SJSA1 (cell line): ENCODE measurements around the gene DDX47. TPM values are rescaled to one million over a fixed set of nuclear protein-coding genes. Genes with fewer than 3 reads are reported as not detected.
A peak's percentile ranks its signal among the peaks of the same experiment; 100 is the strongest.
"Not testable (repeated sequence)": the region's sequence is repeated elsewhere in the genome, so short reads cannot be mapped to it uniquely, and the experiment has no call there.

Source experiments
- DNase-seq, 2 experiments: peaks; one replicate each; pipeline ENCODE4 v3.0.0-alpha.2; 2015 to 2020; ENCODE audit warnings: low spot score in 2 of 2, low read depth in 1 of 2
- H3K27ac ChIP-seq: fragments of 250-450 bp; sonication (Bioruptor Pico); 2 replicates; pipeline ENCODE4 v1.5.1; 2020; ENCODE audit warnings: mild to moderate bottlenecking, moderate library complexity
- H3K27me3 ChIP-seq: fragments of 250-450 bp; sonication (Bioruptor Pico); replicated peaks from 2 replicates; pipeline ENCODE4 v1.5.1; 2020; ENCODE audit warnings: mild to moderate bottlenecking, moderate library complexity
- H3K36me3 ChIP-seq: fragments of 250-450 bp; sonication (Bioruptor Pico); 2 replicates; pipeline ENCODE4 v1.5.1; 2020; ENCODE audit warnings: mild to moderate bottlenecking
- H3K4me1 ChIP-seq: fragments of 250-450 bp; sonication (Bioruptor Pico); replicated peaks from 2 replicates; pipeline ENCODE4 v1.6.1; 2021; ENCODE audit warnings: mild to moderate bottlenecking
- H3K4me3 ChIP-seq: fragments of 250-450 bp; sonication (Bioruptor Pico); 2 replicates; pipeline ENCODE4 v1.5.1; 2020; ENCODE audit warnings: mild to moderate bottlenecking
- H3K9me3 ChIP-seq: fragments of 250-450 bp; sonication (Bioruptor Pico); replicated peaks from 2 replicates; pipeline ENCODE4 v1.5.1; 2020; ENCODE audit warnings: mild to moderate bottlenecking
- total RNA-seq: library from RNA; depleted of rRNA; stranded (reverse); fragments of >200 nt; shearing (Covaris generic); gene quantifications from 2 replicates; pipeline ENCODE4 v1.2.3, GENCODE V29; 2014

The DDX47 gene
- total RNA-seq, 1 experiment from 2014 or later = 148 TPM

GRCh38 chr12:12821975-12822374, 8.8 kb downstream of the DDX47 start:
- Histone ChIP-seq H3K36me3 (peaks cover 85% of the 10 kb centered on the region), H3K9me3 (no peaks in the 10 kb centered on the region), H3K4me3 (no peak overlapping the region), H3K4me1 (peaks cover 63% of the 10 kb centered on the region), H3K27ac (peak overlapping the region; percentile 89), H3K27me3 (no peaks in the 10 kb centered on the region)
- no peak for DNase-seq

- no peak for DNase-seq
- Histone ChIP-seq H3K27me3 (no peaks in the 10 kb centered on the region), H3K36me3 (peaks cover 84% of the 10 kb centered on the region), H3K27ac (peak overlapping the region; percentile 89), H3K9me3 (no peaks in the 10 kb centered on the region), H3K4me3 (no peak overlapping the region), H3K4me1 (peaks cover 63% of the 10 kb centered on the region)
Measured at GRCh38 chr12:12822886-12823285, 9.7 kb downstream of the DDX47 start.

- H3K4me3 ChIP-seq = no peak overlapping the region
- peak; percentile 48 to 88 for DNase-seq
- H3K4me1 ChIP-seq = peaks cover 59% of the 10 kb centered on the region
- H3K27ac ChIP-seq = peak overlapping the region; percentile 89
- peaks cover 85% of the 10 kb centered on the region for H3K36me3 ChIP-seq
- H3K9me3 ChIP-seq = no peaks in the 10 kb centered on the region
- no peaks in the 10 kb centered on the region for H3K27me3 ChIP-seq
Measured at GRCh38 chr12:12823300-12823699, 10.2 kb downstream of the DDX47 start.

GRCh38 chr12:12823811-12824210, 10.7 kb downstream of the DDX47 start:
- H3K27ac ChIP-seq = peak overlapping the region; percentile 89
- DNase-seq = no peak
- H3K4me3 ChIP-seq = no peak overlapping the region
- no peaks in the 10 kb centered on the region for H3K9me3 ChIP-seq
- H3K4me1 ChIP-seq = peaks cover 53% of the 10 kb centered on the region
- peaks cover 85% of the 10 kb centered on the region for H3K36me3 ChIP-seq
- no peaks in the 10 kb centered on the region for H3K27me3 ChIP-seq

GRCh38 chr12:12835378-12836146, 22.4 kb downstream of the DDX47 start:
- no peak overlapping the region for H3K4me3 ChIP-seq

GRCh38 chr12:12836571-12836970, 23.4 kb downstream of the DDX47 start:
- Histone ChIP-seq H3K27me3 (no peaks in the 10 kb centered on the region), H3K27ac (no peak overlapping the region), H3K4me1 (peaks cover 56% of the 10 kb centered on the region), H3K4me3 (no peak overlapping the region), H3K36me3 (peaks cover 55% of the 10 kb centered on the region), H3K9me3 (no peaks in the 10 kb centered on the region)
- no peak for DNase-seq

More at GRCh38 chr12:12835378-12836146, 22.4 kb downstream of the DDX47 start:
- H3K27ac ChIP-seq = peak overlapping the region; percentile 45
- H3K9me3 ChIP-seq = no peaks in the 10 kb centered on the region; the same call in 1 of the 2 replicates
- no peak for DNase-seq
- peaks cover 63% of the 10 kb centered on the region for H3K36me3 ChIP-seq
- no peaks in the 10 kb centered on the region for H3K27me3 ChIP-seq
- H3K4me1 ChIP-seq = peaks cover 49% of the 10 kb centered on the region

GRCh38 chr12:12837025-12837812, 24.1 kb downstream of the DDX47 start:
- H3K9me3 ChIP-seq = no peaks in the 10 kb centered on the region
- H3K27me3 ChIP-seq = no peaks in the 10 kb centered on the region
- H3K4me1 ChIP-seq = peaks cover 58% of the 10 kb centered on the region
- no peak overlapping the region for H3K4me3 ChIP-seq
- peaks cover 48% of the 10 kb centered on the region for H3K36me3 ChIP-seq
- H3K27ac ChIP-seq = peak overlapping the region; percentile 54
- DNase-seq = peak; percentile 72 to 77

- no peak for DNase-seq
- H3K36me3 ChIP-seq = peaks cover 43% of the 10 kb centered on the region
- no peaks in the 10 kb centered on the region for H3K27me3 ChIP-seq
- H3K27ac ChIP-seq = peak overlapping the region; percentile 54
- peaks cover 58% of the 10 kb centered on the region for H3K4me1 ChIP-seq
- no peak overlapping the region for H3K4me3 ChIP-seq
- H3K9me3 ChIP-seq = no peaks in the 10 kb centered on the region
Measured at GRCh38 chr12:12837813-12838153, 24.6 kb downstream of the DDX47 start.

GRCh38 chr12:12839003-12839395, 25.9 kb downstream of the DDX47 start:
- H3K4me3 ChIP-seq = no peak overlapping the region
- H3K36me3 ChIP-seq = peaks cover 30% of the 10 kb centered on the region
- no peaks in the 10 kb centered on the region for H3K27me3 ChIP-seq
- H3K4me1 ChIP-seq = peaks cover 58% of the 10 kb centered on the region
- DNase-seq = no peak
- H3K9me3 ChIP-seq = no peaks in the 10 kb centered on the region
- H3K27ac ChIP-seq = peak overlapping the region; percentile 62

- Histone ChIP-seq H3K4me1 (peaks cover 58% of the 10 kb centered on the region), H3K27ac (peak overlapping the region; percentile 62), H3K36me3 (peaks cover 28% of the 10 kb centered on the region)
- not testable (repeated sequence) for H3K4me3 ChIP-seq, H3K27me3 ChIP-seq, DNase-seq, H3K9me3 ChIP-seq
Measured at GRCh38 chr12:12839439-12839838, 26.3 kb downstream of the DDX47 start.

- H3K27ac ChIP-seq = peak overlapping the region; percentile 62
- no peak overlapping the region for H3K4me3 ChIP-seq
- H3K27me3 ChIP-seq = no peaks in the 10 kb centered on the region
- peaks cover 54% of the 10 kb centered on the region for H3K4me1 ChIP-seq
- peak; percentile 79 to 84 for DNase-seq
- no peaks in the 10 kb centered on the region for H3K9me3 ChIP-seq
- H3K36me3 ChIP-seq = peaks cover 24% of the 10 kb centered on the region
Measured at GRCh38 chr12:12839873-12840579, 26.9 kb downstream of the DDX47 start.

- no peaks in the 10 kb centered on the region for H3K27me3 ChIP-seq
- DNase-seq = no peak
- H3K9me3 ChIP-seq = no peaks in the 10 kb centered on the region
- peaks cover 19% of the 10 kb centered on the region for H3K36me3 ChIP-seq
- H3K4me3 ChIP-seq = no peak overlapping the region
- H3K4me1 ChIP-seq = peaks cover 49% of the 10 kb centered on the region
- no peak overlapping the region for H3K27ac ChIP-seq
Measured at GRCh38 chr12:12840580-12840899, 27.4 kb downstream of the DDX47 start.

- DNase-seq = peak in 1 of 2 experiments; percentile 63
Measured at GRCh38 chr12:12841428-12841827, 28.3 kb downstream of the DDX47 start.

GRCh38 chr12:12845794-12846243, 32.7 kb downstream of the DDX47 start:
- H3K4me1 ChIP-seq = peaks cover 6% of the 10 kb centered on the region
- H3K4me3 ChIP-seq = no peak overlapping the region
- H3K9me3 ChIP-seq = no peaks in the 10 kb centered on the region
- H3K27me3 ChIP-seq = no peaks in the 10 kb centered on the region
- H3K36me3 ChIP-seq = no peaks in the 10 kb centered on the region
- DNase-seq = no peak
- no peak overlapping the region for H3K27ac ChIP-seq

More at GRCh38 chr12:12841428-12841827, 28.3 kb downstream of the DDX47 start:
- H3K27ac ChIP-seq, H3K4me3 ChIP-seq, H3K9me3 ChIP-seq, H3K27me3 ChIP-seq: not testable (repeated sequence)
- H3K4me1 ChIP-seq = peaks cover 47% of the 10 kb centered on the region
- H3K36me3 ChIP-seq = peaks cover 13% of the 10 kb centered on the region
